Liver (tissue), 9 donors: Measurements from ENCODE around the gene ERC2. TPM values are rescaled to one million over a fixed set of nuclear protein-coding genes. Genes with fewer than 3 reads are reported as not detected.

Source experiments
- DNase-seq: peaks from one replicate; pipeline ENCODE4 v3.0.0-alpha.2; 2017; ENCODE audit warnings: low spot score
- H3K27ac ChIP-seq, 2 donors: one replicate each; pipeline ENCODE4 v1.7.0; 2013; ENCODE audit warnings: inconsistent platforms in 2 of 2, low read length in 2 of 2, control low read depth in 1 of 2, low read depth in 1 of 2, mild to moderate bottlenecking in 1 of 2
- H3K27me3 ChIP-seq, 4 donors: one replicate each; pipeline versions ENCODE4 v1.6.1 to v1.7.0; 2013; ENCODE audit warnings: low read length in 3 of 4, inconsistent platforms in 1 of 4, mild to moderate bottlenecking in 1 of 4, moderate library complexity in 1 of 4; ENCODE audit not compliant: control insufficient read depth in 4 of 4, insufficient read depth in 4 of 4
- H3K36me3 ChIP-seq, 4 donors: one replicate each; pipeline versions ENCODE4 v1.6.1 to v1.7.0; 2013; ENCODE audit warnings: low read length in 3 of 4, mild to moderate bottlenecking in 3 of 4, low read depth in 1 of 4, moderate library complexity in 1 of 4; ENCODE audit not compliant: control insufficient read depth in 4 of 4, insufficient read depth in 3 of 4
- H3K4me1 ChIP-seq, 4 donors: one replicate each; pipeline versions ENCODE4 v1.6.1 to v1.7.0; 2013; ENCODE audit warnings: low read length in 3 of 4, mild to moderate bottlenecking in 3 of 4, moderate library complexity in 1 of 4; ENCODE audit not compliant: control insufficient read depth in 4 of 4, insufficient read depth in 4 of 4
- H3K4me3 ChIP-seq, 3 donors: one replicate each; pipeline versions ENCODE4 v1.6.1 to v1.7.0; 2013; ENCODE audit warnings: low read length in 3 of 3, control low read depth in 1 of 3, low read depth in 1 of 3, mild to moderate bottlenecking in 1 of 3
- H3K9ac ChIP-seq, 2 donors: one replicate each; pipeline ENCODE4 v1.7.0; 2013; ENCODE audit warnings: low read length in 2 of 2, mild to moderate bottlenecking in 2 of 2, moderate library complexity in 2 of 2, control low read depth in 1 of 2, low read depth in 1 of 2
- H3K9me3 ChIP-seq, 4 donors: one replicate each; pipeline versions ENCODE4 v1.6.1 to v1.7.0; 2013; ENCODE audit warnings: low read length in 3 of 4; ENCODE audit not compliant: control insufficient read depth in 4 of 4
- FOXA1 ChIP-seq: IDR thresholded peaks from 2 replicates; pipeline ENCODE4 v1.6.1; 2016; ENCODE audit warnings: antibody characterized with exemption
- FOXA2 ChIP-seq: IDR thresholded peaks from 2 replicates; pipeline ENCODE4 v1.6.1; 2016; ENCODE audit warnings: antibody characterized with exemption
- GABPA ChIP-seq, 2 donors: IDR thresholded peaks in 1 of 2; conservative IDR thresholded peaks in 1 of 2; 2 replicates each; pipeline ENCODE4 v1.6.1; 2016; ENCODE audit warnings: antibody characterized with exemption in 2 of 2, mild to moderate bottlenecking in 1 of 2, moderate library complexity in 1 of 2
- HNF4A ChIP-seq, 2 donors: conservative IDR thresholded peaks; 2 replicates each; pipeline ENCODE4 v1.6.1; 2016; ENCODE audit warnings: antibody characterized with exemption in 2 of 2, mild to moderate bottlenecking in 2 of 2
- JUND ChIP-seq, 2 donors: IDR thresholded peaks; 2 replicates each; pipeline ENCODE4 v1.6.1; 2016; ENCODE audit warnings: antibody characterized with exemption in 2 of 2
- MAX ChIP-seq: IDR thresholded peaks from 2 replicates; pipeline ENCODE4 v1.6.1; 2016; ENCODE audit warnings: antibody characterized with exemption
- NR2F2 ChIP-seq: IDR thresholded peaks from 2 replicates; pipeline ENCODE4 v1.6.1; 2016; ENCODE audit warnings: antibody characterized with exemption
- RXRA ChIP-seq, 2 donors: IDR thresholded peaks; 2 replicates each; pipeline ENCODE4 v1.6.1; 2017 to 2018; ENCODE audit warnings: antibody characterized with exemption in 2 of 2, mild to moderate bottlenecking in 1 of 2
- SP1 ChIP-seq: IDR thresholded peaks from 2 replicates; pipeline ENCODE4 v1.6.1; 2018; ENCODE audit warnings: antibody characterized with exemption, mild to moderate bottlenecking
- TAF1 ChIP-seq: conservative IDR thresholded peaks from 2 replicates; pipeline ENCODE4 v1.6.1; 2016; ENCODE audit warnings: antibody characterized with exemption, mild to moderate bottlenecking
- YY1 ChIP-seq: IDR thresholded peaks from 2 replicates; pipeline ENCODE4 v1.6.1; 2016; ENCODE audit warnings: antibody characterized with exemption, mild to moderate bottlenecking
- WGBS: extraction: QIAGEN DNeasy Blood & Tissue Kit; methylation state at CpG from one replicate; pipeline ENCODE4 v1.1.7; 2013; 5-methylcytosine and 5-hydroxymethylcytosine counted together
- polyA plus RNA-seq, 2 donors: library from polyadenylated mRNA; stranded (reverse) in 1 of 2; unstranded in 1 of 2; fragments of 200-250 nt in 1 of 2; fragments of >200 nt in 1 of 2; fragmentation: Nextera tagmentation in 1 of 2; extraction: Ambion mirVana in 1 of 2; gene quantifications; one replicate each; pipeline versions ENCODE4 v1.2.1 to v1.2.3, GENCODE V29; 2013 to 2015
- total RNA-seq, 2 donors: library from RNA; depleted of rRNA; stranded (reverse); fragments of >200 nt; gene quantifications; one replicate each; pipeline ENCODE4 v1.2.3, GENCODE V29; 2014
- TF ChIP-seq, protein P1 (sequence below): IDR thresholded peaks from 2 replicates; pipeline ENCODE4 v1.6.1; 2016; ENCODE audit warnings: antibody characterized with exemption
- TF ChIP-seq, protein P2 (sequence below): fragments of 150-350 bp; IDR thresholded peaks from 2 replicates; pipeline ENCODE4 v1.5.1; 2017; ENCODE audit warnings: improper control_type of control experiment, low read depth, low read length; ENCODE audit not compliant: missing input control
- TF ChIP-seq, protein P3 (sequence below): IDR thresholded peaks from 2 replicates; pipeline ENCODE4 v1.6.1; 2016; ENCODE audit warnings: antibody characterized with exemption
- donor health status: healthy.
- donor health status: healthy.
- donor health status: healthy.
- donor health status: healthy.
- donor health status: healthy.

The ERC2 gene
- total and polyA plus RNA-seq, 4 donors: 0.14 to 0.25 TPM; not detected in 2

- no peak overlapping the region for H3K4me3 ChIP-seq
- no peaks in the 10 kb centered on the region for H3K36me3 ChIP-seq
- no peaks in the 10 kb centered on the region for H3K27me3 ChIP-seq
- TF ChIP-seq NR2F2 (no peak), MAX (no peak), FOXA1 (no peak), FOXA2 (no peak), HNF4A (conservative IDR thresholded peaks at IDR 0.05) (no peak), GABPA (IDR thresholded peaks at IDR 0.05 in 1 of 2, conservative IDR thresholded peaks at IDR 0.05 in 1 of 2) (no peak), RXRA (IDR thresholded peaks at IDR 0.05) (no peak), TAF1 (no peak)
- TF ChIP-seq, protein P1, sequence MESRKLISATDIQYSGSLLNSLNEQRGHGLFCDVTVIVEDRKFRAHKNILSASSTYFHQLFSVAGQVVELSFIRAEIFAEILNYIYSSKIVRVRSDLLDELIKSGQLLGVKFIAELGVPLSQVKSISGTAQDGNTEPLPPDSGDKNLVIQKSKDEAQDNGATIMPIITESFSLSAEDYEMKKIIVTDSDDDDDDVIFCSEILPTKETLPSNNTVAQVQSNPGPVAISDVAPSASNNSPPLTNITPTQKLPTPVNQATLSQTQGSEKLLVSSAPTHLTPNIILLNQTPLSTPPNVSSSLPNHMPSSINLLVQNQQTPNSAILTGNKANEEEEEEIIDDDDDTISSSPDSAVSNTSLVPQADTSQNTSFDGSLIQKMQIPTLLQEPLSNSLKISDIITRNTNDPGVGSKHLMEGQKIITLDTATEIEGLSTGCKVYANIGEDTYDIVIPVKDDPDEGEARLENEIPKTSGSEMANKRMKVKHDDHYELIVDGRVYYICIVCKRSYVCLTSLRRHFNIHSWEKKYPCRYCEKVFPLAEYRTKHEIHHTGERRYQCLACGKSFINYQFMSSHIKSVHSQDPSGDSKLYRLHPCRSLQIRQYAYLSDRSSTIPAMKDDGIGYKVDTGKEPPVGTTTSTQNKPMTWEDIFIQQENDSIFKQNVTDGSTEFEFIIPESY: no peak
- TF ChIP-seq, protein P2, sequence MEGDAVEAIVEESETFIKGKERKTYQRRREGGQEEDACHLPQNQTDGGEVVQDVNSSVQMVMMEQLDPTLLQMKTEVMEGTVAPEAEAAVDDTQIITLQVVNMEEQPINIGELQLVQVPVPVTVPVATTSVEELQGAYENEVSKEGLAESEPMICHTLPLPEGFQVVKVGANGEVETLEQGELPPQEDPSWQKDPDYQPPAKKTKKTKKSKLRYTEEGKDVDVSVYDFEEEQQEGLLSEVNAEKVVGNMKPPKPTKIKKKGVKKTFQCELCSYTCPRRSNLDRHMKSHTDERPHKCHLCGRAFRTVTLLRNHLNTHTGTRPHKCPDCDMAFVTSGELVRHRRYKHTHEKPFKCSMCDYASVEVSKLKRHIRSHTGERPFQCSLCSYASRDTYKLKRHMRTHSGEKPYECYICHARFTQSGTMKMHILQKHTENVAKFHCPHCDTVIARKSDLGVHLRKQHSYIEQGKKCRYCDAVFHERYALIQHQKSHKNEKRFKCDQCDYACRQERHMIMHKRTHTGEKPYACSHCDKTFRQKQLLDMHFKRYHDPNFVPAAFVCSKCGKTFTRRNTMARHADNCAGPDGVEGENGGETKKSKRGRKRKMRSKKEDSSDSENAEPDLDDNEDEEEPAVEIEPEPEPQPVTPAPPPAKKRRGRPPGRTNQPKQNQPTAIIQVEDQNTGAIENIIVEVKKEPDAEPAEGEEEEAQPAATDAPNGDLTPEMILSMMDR: no peak
- TF ChIP-seq, protein P3, sequence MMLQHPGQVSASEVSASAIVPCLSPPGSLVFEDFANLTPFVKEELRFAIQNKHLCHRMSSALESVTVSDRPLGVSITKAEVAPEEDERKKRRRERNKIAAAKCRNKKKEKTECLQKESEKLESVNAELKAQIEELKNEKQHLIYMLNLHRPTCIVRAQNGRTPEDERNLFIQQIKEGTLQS: no peak
- no peak overlapping the region for H3K27ac ChIP-seq
- H3K9ac ChIP-seq: no peak overlapping the region
- DNase-seq: no peak
- H3K9me3 ChIP-seq: no peaks in the 10 kb centered on the region
- H3K4me1 ChIP-seq: peaks cover 0 to 5% (median 1%) of the 10 kb centered on the region in 4 donors
- WGBS: 71% methylated on average over 2 of the region's 2 CpGs
These were observed 872.1 kb downstream of the ERC2 start for GRCh38 chr3:55596212-55596611.

DNA sequence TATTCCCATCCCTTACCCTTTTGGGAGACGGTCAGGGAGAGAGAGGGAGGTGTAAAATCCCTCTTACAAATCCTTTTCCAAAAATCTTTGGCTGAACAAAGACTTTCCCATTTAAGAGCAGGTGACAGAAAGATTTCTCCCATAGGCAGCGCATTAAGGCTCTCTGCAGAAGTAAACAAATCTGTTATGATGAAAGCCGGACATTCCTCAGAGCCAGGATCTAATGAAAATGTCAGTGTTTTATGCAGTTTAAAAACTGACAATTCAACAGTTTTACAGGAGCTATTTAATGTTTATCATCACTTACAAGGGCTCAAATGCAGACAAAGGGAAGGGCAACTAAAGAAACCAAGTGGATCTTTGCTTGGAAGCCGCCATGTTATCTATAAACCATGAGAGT, 872.8 kb downstream of the ERC2 start:
- Histone ChIP-seq H3K9ac (no peak overlapping the region), H3K4me3 (no peak overlapping the region), H3K36me3 (no peaks in the 10 kb centered on the region), H3K9me3 (no peaks in the 10 kb centered on the region), H3K27ac (no peak overlapping the region), H3K27me3 (no peaks in the 10 kb centered on the region), H3K4me1 (peaks cover 0 to 5% (median 1%) of the 10 kb centered on the region in 4 donors)
- TF ChIP-seq GABPA (IDR thresholded peaks at IDR 0.05 in 1 of 2, conservative IDR thresholded peaks at IDR 0.05 in 1 of 2): no peak
- WGBS: 89% methylated on average over 4 of the region's 4 CpGs
- no peak for DNase-seq

DNA sequence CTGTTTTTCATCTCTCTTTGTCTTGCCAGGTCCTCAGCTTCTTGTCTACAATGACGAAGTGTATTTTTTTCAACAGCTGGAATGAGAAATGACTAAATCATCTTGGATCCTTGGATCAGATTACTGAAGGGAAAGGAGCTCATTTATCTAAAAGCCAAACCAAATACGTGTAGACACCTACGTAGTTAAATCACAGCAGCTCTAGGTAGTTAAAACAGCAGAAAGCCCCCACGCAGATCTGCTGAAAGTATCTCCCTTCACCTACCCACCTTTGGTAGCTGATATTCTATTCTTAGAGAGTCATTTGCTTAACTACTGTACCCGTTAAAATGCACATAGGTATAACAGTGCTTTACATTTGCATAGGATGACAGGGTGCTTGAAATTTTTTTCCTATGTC, 875.7 kb downstream of the ERC2 start:
- no peak for DNase-seq
- no peak overlapping the region for H3K27ac ChIP-seq
- TF ChIP-seq, protein P1: no peak
- TF ChIP-seq, protein P3: no peak
- TF ChIP-seq YY1: no peak
- TF ChIP-seq FOXA1: no peak
- TF ChIP-seq JUND (IDR thresholded peaks at IDR 0.05): no peak
- no peak for TF ChIP-seq MAX
- no peak for TF ChIP-seq HNF4A (conservative IDR thresholded peaks at IDR 0.05)
- TF ChIP-seq SP1: no peak
- TF ChIP-seq FOXA2: no peak
- TF ChIP-seq, protein P2: no peak
- no peak for TF ChIP-seq RXRA (IDR thresholded peaks at IDR 0.05)
- TF ChIP-seq NR2F2: no peak
- H3K4me1 ChIP-seq: peaks cover 3 to 7% (median 5%) of the 10 kb centered on the region in 4 donors
- H3K27me3 ChIP-seq: no peaks in the 10 kb centered on the region
- no peaks in the 10 kb centered on the region for H3K36me3 ChIP-seq
- WGBS: 92% methylated on average over 5 of the region's 5 CpGs
- H3K9ac ChIP-seq: no peak overlapping the region
- H3K4me3 ChIP-seq: no peak overlapping the region
- no peaks in the 10 kb centered on the region for H3K9me3 ChIP-seq
